SK-N-SH treated with all-trans-retinoic acid at 6 μM for 48 hours (cell line): ENCODE measurements around the gene MORC1.

ENCODE experiments used
- ATAC-seq: fragments of 200-7000 bp; cut with Tn5 transposase; 3 replicates; pipeline ENCODE4 v1.9.1; 2020; ENCODE audit warnings: mild to moderate bottlenecking, moderate library complexity
- ARNTL ChIP-seq: fragments of 450-650 bp; formaldehyde crosslinking; IDR thresholded peaks from 2 replicates; pipeline ENCODE4 v1.5.0; 2020; ENCODE audit warnings: low read depth, mild to moderate bottlenecking, moderate library complexity, borderline replicate concordance
- CREB5 ChIP-seq: fragments of 250-450 bp; sonication (Bioruptor Pico); IDR thresholded peaks from 2 replicates; pipeline ENCODE4 v1.5.1; 2020; ENCODE audit warnings: low read depth, mild to moderate bottlenecking, moderate library complexity
- CSDC2 ChIP-seq: fragments of 250-450 bp; sonication (Bioruptor Pico); IDR thresholded peaks from 2 replicates; pipeline ENCODE4 v1.5.0; 2020; ENCODE audit warnings: mild to moderate bottlenecking, moderate library complexity
- CSRNP3 ChIP-seq: fragments of 250-450 bp; sonication (Bioruptor Pico); IDR thresholded peaks from 2 replicates; pipeline ENCODE4 v1.5.1; 2021; ENCODE audit warnings: mild to moderate bottlenecking, moderate library complexity
- ESRRG ChIP-seq: fragments of 250-450 bp; sonication (Bioruptor Pico); IDR thresholded peaks from 2 replicates; pipeline ENCODE4 v1.6.1; 2021; ENCODE audit warnings: mild to moderate bottlenecking
- GLIS3 ChIP-seq: fragments of 250-450 bp; sonication (Bioruptor Pico); IDR thresholded peaks from 2 replicates; pipeline ENCODE4 v1.5.0; 2020; ENCODE audit warnings: mild to moderate bottlenecking, moderate library complexity
- ISL1 ChIP-seq: fragments of 250-450 bp; sonication (Bioruptor Pico); IDR thresholded peaks from 2 replicates; pipeline ENCODE4 v2.1.2; 2022; ENCODE audit warnings: mild to moderate bottlenecking, moderate library complexity
- OSR1 ChIP-seq: fragments of 250-450 bp; sonication (Bioruptor Pico); IDR thresholded peaks from 2 replicates; pipeline ENCODE4 v1.8.0; 2022; ENCODE audit warnings: moderate library complexity, mild to moderate bottlenecking, inconsistent platforms
- PATZ1 ChIP-seq: fragments of 250-450 bp; sonication (Bioruptor Pico); IDR thresholded peaks from 2 replicates; pipeline ENCODE4 v1.8.0; 2020; ENCODE audit warnings: mild to moderate bottlenecking, moderate library complexity, borderline replicate concordance
- POU6F1 ChIP-seq: fragments of 250-450 bp; sonication (Bioruptor Pico); IDR thresholded peaks from 2 replicates; pipeline ENCODE4 v1.8.0; 2021; ENCODE audit warnings: low read depth, mild to moderate bottlenecking, moderate library complexity, borderline replicate concordance
- PPARA ChIP-seq: fragments of 250-450 bp; sonication (Bioruptor Pico); IDR thresholded peaks from 2 replicates; pipeline ENCODE4 v1.5.0; 2020; ENCODE audit warnings: mild to moderate bottlenecking, borderline replicate concordance
- RARB ChIP-seq: fragments of 250-450 bp; sonication (Bioruptor Pico); IDR thresholded peaks from 2 replicates; pipeline ENCODE4 v1.8.0; 2021; ENCODE audit warnings: mild to moderate bottlenecking, moderate library complexity
- SNAI2 ChIP-seq: fragments of 250-450 bp; sonication (Bioruptor Pico); IDR thresholded peaks from 2 replicates; pipeline ENCODE4 v1.5.0; 2020; ENCODE audit warnings: mild to moderate bottlenecking, moderate library complexity
- TCF4 ChIP-seq: fragments of 250-450 bp; sonication (Bioruptor Pico); IDR thresholded peaks from 2 replicates; pipeline ENCODE4 v1.8.0; 2021; ENCODE audit warnings: mild to moderate bottlenecking, moderate library complexity, borderline replicate concordance
- ZC3H10 ChIP-seq: fragments of 250-450 bp; sonication (Bioruptor Pico); IDR thresholded peaks from 2 replicates; pipeline ENCODE4 v1.5.1; 2021; ENCODE audit warnings: mild to moderate bottlenecking, moderate library complexity
- ZFP3 ChIP-seq: fragments of 250-450 bp; sonication (Bioruptor Pico); IDR thresholded peaks from 2 replicates; pipeline ENCODE4 v1.5.0; 2020; ENCODE audit warnings: mild to moderate bottlenecking, moderate library complexity
- ZFP30 ChIP-seq: fragments of 450-650 bp; formaldehyde crosslinking; IDR thresholded peaks from 2 replicates; pipeline ENCODE4 v1.5.0; 2022; ENCODE audit warnings: mild to moderate bottlenecking, moderate library complexity
- ZNF70 ChIP-seq: fragments of 450-650 bp; formaldehyde crosslinking; IDR thresholded peaks from 2 replicates; pipeline ENCODE4 v1.5.0; 2020; ENCODE audit warnings: mild to moderate bottlenecking, moderate library complexity
- ZNF8 ChIP-seq: fragments of 450-650 bp; formaldehyde crosslinking; IDR thresholded peaks from 2 replicates; pipeline ENCODE4 v1.5.0; 2020; ENCODE audit warnings: mild to moderate bottlenecking, moderate library complexity
- TF ChIP-seq, protein P1 (sequence below): fragments of 250-450 bp; sonication (Bioruptor Pico); IDR thresholded peaks from 2 replicates; pipeline ENCODE4 v1.5.0; 2020; ENCODE audit warnings: mild to moderate bottlenecking, moderate library complexity

Gene MORC1

GRCh38 chr3:108953700-108954099 is 164.2 kb downstream of the MORC1 start, which contains the start of gene GUCA1C:
TSS of gene GUCA1C (minus strand) at chr3:108953879. CDS start at chr3:108953762, 117 bp downstream.
- TF ChIP-seq GLIS3 = no peak
- no peak for TF ChIP-seq ZFP3
- no peak for TF ChIP-seq OSR1
- TF ChIP-seq PATZ1 (CRISPR knock-in tag) = no peak
- ATAC-seq = no peak; the same call in 2 of the 3 replicates

GRCh38 chr3:108953210-108953609 is 164.7 kb downstream of the MORC1 start:
- peak; percentile 83 for ATAC-seq

GRCh38 chr3:108951820-108952501 is 166.0 kb downstream of the MORC1 start:
- ATAC-seq = no peak
- TF ChIP-seq RARB (no peak), TCF4 (no peak), ZFP30 (CRISPR knock-in tag) (no peak), CSDC2 (no peak), POU6F1 (no peak), PATZ1 (CRISPR knock-in tag) (no peak), SNAI2 (no peak), ZC3H10 (CRISPR knock-in tag) (no peak), GLIS3 (no peak), ESRRG (CRISPR knock-in tag) (no peak), ISL1 (CRISPR knock-in tag) (no peak), CSRNP3 (no peak), OSR1 (no peak), PPARA (no peak), CREB5 (CRISPR knock-in tag) (no peak)
- TF ChIP-seq, all 23 proteins: peak for 0

More at GRCh38 chr3:108953210-108953609, 164.7 kb downstream of the MORC1 start:
- TF ChIP-seq ZNF8 (CRISPR knock-in tag) (no peak), ISL1 (CRISPR knock-in tag) (peak; percentile 78)

DNA sequence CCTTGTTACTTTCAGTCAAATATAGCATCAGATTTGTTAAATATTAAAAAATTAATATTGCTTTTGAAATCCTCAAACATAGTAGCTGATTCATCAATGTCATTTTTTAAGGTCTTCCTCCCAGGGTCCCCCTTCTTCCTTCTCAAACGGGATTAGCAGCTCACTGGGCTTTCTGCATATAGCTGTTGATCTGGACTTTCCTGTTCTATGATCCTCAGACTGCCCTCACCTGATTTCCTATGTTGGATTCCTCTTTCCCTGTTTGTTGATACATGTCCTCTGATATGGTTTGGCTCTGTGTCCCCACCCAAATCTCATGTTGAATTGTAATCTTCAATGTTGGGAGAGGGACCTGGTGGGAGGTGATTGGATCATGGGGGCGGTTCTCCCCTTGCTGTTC is 170.1 kb downstream of the MORC1 start:
- no peak for ATAC-seq
- TF ChIP-seq ZNF70 (no peak), TCF4 (no peak), CREB5 (CRISPR knock-in tag) (no peak), POU6F1 (no peak), CSDC2 (no peak), SNAI2 (no peak), ARNTL (no peak), ZFP3 (no peak), OSR1 (no peak), ZFP30 (CRISPR knock-in tag) (no peak)
- TF ChIP-seq, protein P1, sequence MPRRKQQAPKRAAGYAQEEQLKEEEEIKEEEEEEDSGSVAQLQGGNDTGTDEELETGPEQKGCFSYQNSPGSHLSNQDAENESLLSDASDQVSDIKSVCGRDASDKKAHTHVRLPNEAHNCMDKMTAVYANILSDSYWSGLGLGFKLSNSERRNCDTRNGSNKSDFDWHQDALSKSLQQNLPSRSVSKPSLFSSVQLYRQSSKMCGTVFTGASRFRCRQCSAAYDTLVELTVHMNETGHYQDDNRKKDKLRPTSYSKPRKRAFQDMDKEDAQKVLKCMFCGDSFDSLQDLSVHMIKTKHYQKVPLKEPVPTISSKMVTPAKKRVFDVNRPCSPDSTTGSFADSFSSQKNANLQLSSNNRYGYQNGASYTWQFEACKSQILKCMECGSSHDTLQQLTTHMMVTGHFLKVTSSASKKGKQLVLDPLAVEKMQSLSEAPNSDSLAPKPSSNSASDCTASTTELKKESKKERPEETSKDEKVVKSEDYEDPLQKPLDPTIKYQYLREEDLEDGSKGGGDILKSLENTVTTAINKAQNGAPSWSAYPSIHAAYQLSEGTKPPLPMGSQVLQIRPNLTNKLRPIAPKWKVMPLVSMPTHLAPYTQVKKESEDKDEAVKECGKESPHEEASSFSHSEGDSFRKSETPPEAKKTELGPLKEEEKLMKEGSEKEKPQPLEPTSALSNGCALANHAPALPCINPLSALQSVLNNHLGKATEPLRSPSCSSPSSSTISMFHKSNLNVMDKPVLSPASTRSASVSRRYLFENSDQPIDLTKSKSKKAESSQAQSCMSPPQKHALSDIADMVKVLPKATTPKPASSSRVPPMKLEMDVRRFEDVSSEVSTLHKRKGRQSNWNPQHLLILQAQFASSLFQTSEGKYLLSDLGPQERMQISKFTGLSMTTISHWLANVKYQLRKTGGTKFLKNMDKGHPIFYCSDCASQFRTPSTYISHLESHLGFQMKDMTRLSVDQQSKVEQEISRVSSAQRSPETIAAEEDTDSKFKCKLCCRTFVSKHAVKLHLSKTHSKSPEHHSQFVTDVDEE (CRISPR knock-in tag) = no peak
